OCI-LY7 (cell line): ENCODE results near the gene TCAIM. TPM values are rescaled to one million over a fixed set of nuclear protein-coding genes. Genes with fewer than 3 reads are reported as not detected.

Source experiments
- Bru-seq: library from RNA; stranded (reverse); fragments of 400-500 nt; gene quantifications from one replicate; lab custom pipeline; 2021; lab: Mats Ljungman, UMichigan
- BruChase-seq, 2 experiments: library from RNA; stranded (reverse); fragments of 400-500 nt; gene quantifications; one replicate each; lab custom pipeline; 2021; lab: Mats Ljungman, UMichigan
- BruUV-seq: library from RNA; stranded (reverse); fragments of 400-500 nt; replicated peaks from 2 replicates; lab custom pipeline; 2021; lab: Mats Ljungman, UMichigan
- CTCF ChIA-PET: fragments of 300-600 bp; sonication (Branson Sonifier 250); formaldehyde crosslinking; loops from one replicate; lab custom pipeline; 2022; ENCODE audit warnings: antibody characterized with exemption; ENCODE audit not compliant: unreplicated experiment; lab: Charles Lee
- POLR2A ChIA-PET: fragments of 300-600 bp; sonication (Branson Sonifier 250); formaldehyde crosslinking; loops from one replicate; lab custom pipeline; 2022; ENCODE audit warnings: antibody characterized with exemption; lab: Charles Lee
- DNase-seq: peaks from one replicate; pipeline ENCODE4 v3.0.0-alpha.2; 2015; ENCODE audit warnings: low spot score
- H2AFZ ChIP-seq: fragments of 200-600 bp; sonication (generic), shearing (Covaris generic); 2 replicates; pipeline ENCODE4 v1.6.1; 2014; ENCODE audit warnings: mild to moderate bottlenecking, antibody characterized with exemption, low read length, moderate library complexity
- H3K27ac ChIP-seq: fragments of 200-600 bp; sonication (generic); 2 replicates; pipeline ENCODE4 v1.5.1; 2014; ENCODE audit warnings: mixed run types, low read depth, mild to moderate bottlenecking, moderate library complexity, low read length, inconsistent platforms; ENCODE audit not compliant: poor library complexity, severe bottlenecking
- H3K36me3 ChIP-seq: fragments of 200-600 bp; sonication (generic); 2 replicates; pipeline ENCODE4 v1.6.1; 2014; ENCODE audit warnings: mild to moderate bottlenecking, antibody characterized with exemption, low read length, moderate library complexity, mixed read lengths; ENCODE audit not compliant: insufficient read depth
- H3K4me1 ChIP-seq: fragments of 200-600 bp; sonication (generic); 2 replicates; pipeline ENCODE4 v1.5.1; 2014; ENCODE audit warnings: mild to moderate bottlenecking, low read length; ENCODE audit not compliant: insufficient read depth, poor library complexity, severe bottlenecking
- H3K4me2 ChIP-seq: fragments of 200-600 bp; sonication (generic); 2 replicates; pipeline ENCODE4 v1.6.1; 2014; ENCODE audit warnings: mild to moderate bottlenecking, low read length
- H3K4me3 ChIP-seq: fragments of 200-600 bp; sonication (generic); 2 replicates; pipeline ENCODE4 v1.5.1; 2014; ENCODE audit warnings: mild to moderate bottlenecking, low read depth, low read length; ENCODE audit not compliant: poor library complexity, severe bottlenecking
- H3K79me2 ChIP-seq: fragments of 200-600 bp; sonication (generic); 2 replicates; pipeline ENCODE4 v1.6.1; 2016; ENCODE audit warnings: low read depth, mild to moderate bottlenecking, low read length, moderate library complexity, mixed read lengths; ENCODE audit not compliant: insufficient read depth
- H3K9me2 ChIP-seq: fragments of 200-600 bp; sonication (generic); 2 replicates; pipeline ENCODE4 v1.6.1; 2016; ENCODE audit warnings: mild to moderate bottlenecking, low read length, mixed read lengths; ENCODE audit not compliant: insufficient read depth
- H3K9me3 ChIP-seq: fragments of 200-600 bp; sonication (generic); 2 replicates; pipeline ENCODE4 v1.6.1; 2014; ENCODE audit warnings: mild to moderate bottlenecking, mixed run types, low read length, mixed read lengths
- H4K20me1 ChIP-seq: fragments of 200-600 bp; sonication (generic); 2 replicates; pipeline ENCODE4 v1.6.1; 2014; ENCODE audit warnings: mild to moderate bottlenecking, antibody characterized with exemption, low read length, moderate library complexity, mixed read lengths; ENCODE audit not compliant: insufficient read depth
- CTCF ChIP-seq: fragments of 200-600 bp; sonication (generic); conservative IDR thresholded peaks from 2 replicates; pipeline ENCODE4 v1.5.1; 2014; ENCODE audit warnings: mild to moderate bottlenecking, antibody characterized with exemption, low read length, moderate library complexity, mixed read lengths
- EZH2phosphoT487 ChIP-seq: fragments of 200-600 bp; sonication (generic); IDR thresholded peaks from 2 replicates; pipeline ENCODE4 v1.6.1; 2018; ENCODE audit warnings: low read depth, borderline replicate concordance, mild to moderate bottlenecking, mixed run types, antibody characterized with exemption, low read length, moderate library complexity, mixed read lengths
- intact Hi-C: fragments of 100-400 bp; cut with micrococcal nuclease; formaldehyde crosslinking; loops from one replicate; pipeline ENCODE4 v1.10.0; 2022; ENCODE audit not compliant: unreplicated experiment
- long read RNA-seq: library from polyadenylated mRNA; stranded (forward); transcript quantifications from one replicate; pipeline ENCODE4 v2.0.0, GENCODE V29; 2022
- total RNA-seq, 2 experiments: library from RNA; depleted of rRNA in 1 of 2; stranded (reverse); fragments of >200 nt in 1 of 2; shearing (Covaris generic) in 1 of 2; gene quantifications; 2 replicates each; pipeline ENCODE4 v1.2.3, GENCODE V29; 2014 to 2022

Gene TCAIM, protein sequence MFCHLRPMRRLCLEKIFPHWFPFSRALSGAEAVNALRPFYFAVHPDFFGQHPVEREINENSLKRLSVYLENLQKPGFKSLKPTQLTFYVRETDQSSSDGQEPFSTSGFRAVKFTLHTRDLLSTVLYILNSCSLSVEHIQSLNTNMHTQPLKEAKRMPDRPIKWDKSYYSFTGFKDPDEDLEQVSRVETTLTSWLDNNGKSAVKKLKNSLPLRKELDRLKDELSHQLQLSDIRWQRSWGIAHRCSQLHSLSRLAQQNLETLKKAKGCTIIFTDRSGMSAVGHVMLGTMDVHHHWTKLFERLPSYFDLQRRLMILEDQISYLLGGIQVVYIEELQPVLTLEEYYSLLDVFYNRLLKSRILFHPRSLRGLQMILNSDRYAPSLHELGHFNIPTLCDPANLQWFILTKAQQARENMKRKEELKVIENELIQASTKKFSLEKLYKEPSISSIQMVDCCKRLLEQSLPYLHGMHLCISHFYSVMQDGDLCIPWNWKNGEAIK
- 15.2 and 17.9 TPM in 2 replicates for total RNA-seq (2014; rRNA removed; shearing (Covaris generic))
- 24.0 and 29.5 TPM in 2 replicates for total RNA-seq (2022)
- percentile 64 among the genes with signal in this experiment for Bru-seq, nascent RNA
- BruChase-seq, experiment 1, labeled RNA remaining after a 6-hour chase: percentile 79 among the genes with signal in this experiment
- percentile 72 among the genes with signal in this experiment for BruChase-seq, experiment 2, labeled RNA remaining after a 2-hour chase
- long read RNA-seq, transcript TCAIM-204 (11 exons, 3,306 nt): minor isoform, 7 of 54 reads
- long read RNA-seq, transcript TCAIM-203 (4 exons, 2,178 nt): major isoform, 31 of 54 reads
- long read RNA-seq, partial matches to known transcripts: 0 of 54 reads
- long read RNA-seq, other reads (novel, unspliced or antisense): 12 of 54 reads

GRCh38 chr3:44338010-44338827, at the start of gene TCAIM:
Gene TCAIM (plus strand): TSS chr3:44338766. CDS start chr3:44354783, 16,017 bp downstream.
- H3K9me3 ChIP-seq: no peaks in the 10 kb centered on the region
- no peaks in the 10 kb centered on the region for H3K9me2 ChIP-seq
- no TSS peak for BruUV-seq
- TF ChIP-seq EZH2phosphoT487: no peak
- TF ChIP-seq CTCF: no peak
- ChIA-PET CTCF (interaction anchor here (0.6 kb wide), 1 partner anchor 173 kb away, joined by 3 read pairs; no protein-coding TSS in a partner anchor), POLR2A (interaction anchor here (0.7 to 2.4 kb wide), 11 partner anchors 8 to 1725 kb away, joined by 3 to 10 read pairs (median 3); no protein-coding TSS in a partner anchor)
- H3K4me3 ChIP-seq: peak within 1 kb of the TSS; percentile 82
- peaks cover 31% of the 10 kb centered on the region for H3K79me2 ChIP-seq
- peak; percentile 98 for DNase-seq
- peaks cover 8% of the 10 kb centered on the region; the same call in 1 of the 2 replicates for H3K36me3 ChIP-seq
- H2AFZ ChIP-seq: peak within 1 kb of the TSS; percentile 90
- no peaks in the 10 kb centered on the region for H4K20me1 ChIP-seq
- intact Hi-C loops: loop anchor here (1.0 to 10.0 kb wide), 4 partner anchors 177 to 637 kb away; partner anchors contain the start of genes EXOSC7, KIAA1143, KIF15 and ZDHHC3
- peak within 1 kb of the TSS; percentile 88 for H3K4me2 ChIP-seq
- H3K27ac ChIP-seq: peak within 1 kb of the TSS; percentile 71
- H3K4me1 ChIP-seq: peaks cover 23% of the 10 kb centered on the region

DNA sequence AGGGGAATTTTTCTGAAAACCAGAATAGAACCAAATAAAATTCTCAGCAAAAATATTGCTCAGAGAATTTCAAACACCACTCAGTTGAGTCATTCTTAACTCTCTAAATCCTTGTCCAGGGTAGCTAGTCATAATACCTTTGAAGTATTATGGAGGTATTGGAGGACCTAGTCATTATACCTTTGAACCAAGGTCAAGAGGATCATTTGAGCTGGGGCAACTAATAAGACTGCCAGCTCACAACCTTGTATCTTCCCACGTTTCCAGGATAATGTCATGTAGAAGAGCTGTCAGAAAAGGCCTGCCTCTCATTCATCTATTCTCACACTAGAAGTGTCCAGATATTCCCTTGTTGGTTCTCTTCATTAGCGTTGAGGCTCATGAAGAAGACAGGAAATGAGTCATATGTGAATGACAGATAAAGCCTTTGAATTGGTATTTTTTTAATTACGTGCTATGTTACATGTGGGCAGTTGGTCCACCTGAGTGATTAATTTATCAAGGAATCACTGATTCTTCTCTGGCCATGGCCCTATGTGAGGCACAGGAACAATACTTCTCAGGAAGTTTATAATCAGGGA, 48.6 kb upstream of the TCAIM start:
- Histone ChIP-seq H4K20me1 (no peaks in the 10 kb centered on the region), H3K79me2 (no peaks in the 10 kb centered on the region), H3K27ac (no peak overlapping the region), H3K9me3 (no peaks in the 10 kb centered on the region), H3K4me3 (no peak overlapping the region), H3K4me1 (no peaks in the 10 kb centered on the region), H3K4me2 (no peak overlapping the region), H3K9me2 (no peaks in the 10 kb centered on the region), H2AFZ (no peak overlapping the region), H3K36me3 (no peaks in the 10 kb centered on the region)
- ChIA-PET POLR2A (no interaction called here), CTCF (no interaction called here)
- TF ChIP-seq CTCF: no peak
- BruUV-seq: no TSS peak
- DNase-seq: no peak
- intact Hi-C loops: no loop called here
